ENCODE measurements around the gene MX2. TPM values are rescaled to one million over a fixed set of nuclear protein-coding genes. Genes with fewer than 3 reads are reported as not detected.

Gene MX2
- total RNA-seq, 1 experiment from 2014 or later: 56.7 TPM

GRCh38 chr21:41364308-41364707, 2.5 kb downstream of the MX2 start:
- intact Hi-C loops (cut with micrococcal nuclease; ENCODE audit: unreplicated experiment) (no loop called here), in situ Hi-C loops (cut with HindIII; ENCODE audit: low pct_unique_long_range_greater_than_20kb, low sequenced_read_pairs) (no loop called here)
- Histone ChIP-seq H3K27ac (ENCODE audit: low read length) (no peak overlapping the region), H3K27me3 (ENCODE audit: control insufficient read depth, insufficient read depth, low read length) (no peaks in the 10 kb centered on the region), H3K9me3 (ENCODE audit: control insufficient read depth, insufficient read depth, low read depth, low read length) (no peaks in the 10 kb centered on the region), H3K4me3 (ENCODE audit: low read depth in 2 of 2, low read length in 2 of 2) (no peak overlapping the region), H3K36me3 (ENCODE audit: control insufficient read depth, insufficient read depth, low read length) (no peaks in the 10 kb centered on the region), H3K4me1 (ENCODE audit: control insufficient read depth, insufficient read depth, low read length) (no peaks in the 10 kb centered on the region)
- DNase-seq (ENCODE audit: low read depth, low spot score) (no peak), ATAC-seq (no peak)
- ChIA-PET POLR2A (no interaction called here), CTCF (no interaction called here)
- BruUV-seq (replicated peaks): no TSS peak
- TF ChIP-seq TCF7L2 (IDR thresholded peaks at IDR 0.05; ENCODE audit: low read depth, low read length) (no peak), SIN3A (IDR thresholded peaks at IDR 0.05; ENCODE audit: borderline replicate concordance, insufficient read depth, low read depth, low read length) (no peak), POLR2AphosphoS5 (IDR thresholded peaks at IDR 0.05; ENCODE audit: low read depth, low read length) (no peak), REST (IDR thresholded peaks at IDR 0.05; ENCODE audit: insufficient read depth in 1 of 2, low read depth in 2 of 2, low read length in 1 of 2) (no peak), CTCF (IDR thresholded peaks at IDR 0.05) (no peak)

- no TSS peak for BruUV-seq (replicated peaks)
- DNase-seq (ENCODE audit: low read depth, low spot score) (no peak), ATAC-seq (no peak)
- intact Hi-C loops (cut with micrococcal nuclease; ENCODE audit: unreplicated experiment): loop anchor here (5.0 kb wide), 1 partner anchor 97 kb away; no protein-coding TSS in a partner anchor
- Histone ChIP-seq H3K27me3 (ENCODE audit: control insufficient read depth, insufficient read depth, low read length) (no peaks in the 10 kb centered on the region), H3K36me3 (ENCODE audit: control insufficient read depth, insufficient read depth, low read length) (no peaks in the 10 kb centered on the region), H3K9me3 (ENCODE audit: control insufficient read depth, insufficient read depth, low read depth, low read length) (no peaks in the 10 kb centered on the region), H3K27ac (ENCODE audit: low read length) (no peak overlapping the region), H3K4me3 (ENCODE audit: low read depth in 2 of 2, low read length in 2 of 2) (no peak overlapping the region), H3K4me1 (ENCODE audit: control insufficient read depth, insufficient read depth, low read length) (no peaks in the 10 kb centered on the region)
- in situ Hi-C loops (cut with HindIII; ENCODE audit: low pct_unique_long_range_greater_than_20kb, low sequenced_read_pairs): no loop called here
- ChIA-PET CTCF (no interaction called here), POLR2A (no interaction called here)
- TF ChIP-seq CTCF (IDR thresholded peaks at IDR 0.05): no peak
- no peak for TF ChIP-seq REST (IDR thresholded peaks at IDR 0.05; ENCODE audit: insufficient read depth in 1 of 2, low read depth in 2 of 2, low read length in 1 of 2)
- TF ChIP-seq POLR2AphosphoS5 (IDR thresholded peaks at IDR 0.05; ENCODE audit: low read depth, low read length): no peak
- no peak for TF ChIP-seq SIN3A (IDR thresholded peaks at IDR 0.05; ENCODE audit: borderline replicate concordance, insufficient read depth, low read depth, low read length)
- no peak for TF ChIP-seq TCF7L2 (IDR thresholded peaks at IDR 0.05; ENCODE audit: low read depth, low read length)
Measured at GRCh38 chr21:41365377-41366107, 3.7 kb downstream of the MX2 start.
